ENCODE measurements around the gene HMOX1.

Gene HMOX1

DNA sequence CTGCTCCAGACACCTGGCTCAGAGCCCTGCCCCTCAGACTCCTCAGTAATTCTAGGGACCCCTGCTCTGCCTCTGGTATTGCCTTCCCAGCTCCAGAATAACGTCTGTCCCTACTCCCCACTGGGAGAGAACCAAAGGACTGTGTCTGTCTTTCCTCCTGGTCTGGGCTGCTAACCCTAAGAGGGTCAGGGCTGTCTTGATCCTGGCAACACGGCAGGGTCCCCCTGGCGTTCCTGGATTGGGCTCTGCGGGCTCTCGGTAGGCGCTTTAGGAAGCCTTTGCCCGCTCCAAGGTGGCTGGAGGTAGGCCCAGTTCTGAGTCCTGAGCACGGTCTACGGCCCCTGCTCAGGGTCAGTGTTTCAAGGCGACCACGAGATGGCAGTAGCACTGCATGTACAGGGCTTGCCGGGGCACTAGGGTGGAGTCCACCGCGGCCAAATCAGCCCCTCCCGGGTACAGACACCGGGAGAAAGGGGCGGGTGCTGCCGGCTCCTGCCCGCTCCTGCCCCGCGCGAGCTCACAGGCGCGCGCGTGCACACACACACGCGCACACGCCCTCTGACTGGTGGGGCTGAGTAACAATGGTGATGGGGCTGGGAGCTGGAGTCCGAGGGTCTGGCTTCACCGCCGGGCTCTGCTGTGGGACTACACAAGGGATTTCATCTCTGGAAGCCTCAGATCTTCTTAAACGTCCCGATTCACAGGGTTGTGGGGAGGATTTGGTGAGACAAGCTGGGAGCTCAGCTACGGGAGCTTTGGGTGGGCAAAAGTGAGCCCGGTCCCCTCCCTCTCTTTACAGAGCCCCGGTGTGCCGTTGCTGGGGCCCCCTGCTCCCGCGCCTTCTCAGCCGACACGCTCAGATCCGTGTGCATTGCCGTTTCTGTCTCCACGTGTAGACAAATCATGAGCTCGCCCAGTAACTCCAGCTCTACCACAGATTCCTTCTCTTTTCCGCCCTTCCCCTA lies 30.1 kb upstream of the HMOX1 start:
- TF ChIP-seq, protein P1, sequence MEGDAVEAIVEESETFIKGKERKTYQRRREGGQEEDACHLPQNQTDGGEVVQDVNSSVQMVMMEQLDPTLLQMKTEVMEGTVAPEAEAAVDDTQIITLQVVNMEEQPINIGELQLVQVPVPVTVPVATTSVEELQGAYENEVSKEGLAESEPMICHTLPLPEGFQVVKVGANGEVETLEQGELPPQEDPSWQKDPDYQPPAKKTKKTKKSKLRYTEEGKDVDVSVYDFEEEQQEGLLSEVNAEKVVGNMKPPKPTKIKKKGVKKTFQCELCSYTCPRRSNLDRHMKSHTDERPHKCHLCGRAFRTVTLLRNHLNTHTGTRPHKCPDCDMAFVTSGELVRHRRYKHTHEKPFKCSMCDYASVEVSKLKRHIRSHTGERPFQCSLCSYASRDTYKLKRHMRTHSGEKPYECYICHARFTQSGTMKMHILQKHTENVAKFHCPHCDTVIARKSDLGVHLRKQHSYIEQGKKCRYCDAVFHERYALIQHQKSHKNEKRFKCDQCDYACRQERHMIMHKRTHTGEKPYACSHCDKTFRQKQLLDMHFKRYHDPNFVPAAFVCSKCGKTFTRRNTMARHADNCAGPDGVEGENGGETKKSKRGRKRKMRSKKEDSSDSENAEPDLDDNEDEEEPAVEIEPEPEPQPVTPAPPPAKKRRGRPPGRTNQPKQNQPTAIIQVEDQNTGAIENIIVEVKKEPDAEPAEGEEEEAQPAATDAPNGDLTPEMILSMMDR (IDR thresholded peaks at IDR 0.05): peak; percentile 78
- peak overlapping the region; percentile 34 to 75 for H3K27ac ChIP-seq
- peak; percentile 95 for DNase-seq (ENCODE audit: low spot score)
- H3K4me3 ChIP-seq: peak overlapping the region; percentile 68

DNA sequence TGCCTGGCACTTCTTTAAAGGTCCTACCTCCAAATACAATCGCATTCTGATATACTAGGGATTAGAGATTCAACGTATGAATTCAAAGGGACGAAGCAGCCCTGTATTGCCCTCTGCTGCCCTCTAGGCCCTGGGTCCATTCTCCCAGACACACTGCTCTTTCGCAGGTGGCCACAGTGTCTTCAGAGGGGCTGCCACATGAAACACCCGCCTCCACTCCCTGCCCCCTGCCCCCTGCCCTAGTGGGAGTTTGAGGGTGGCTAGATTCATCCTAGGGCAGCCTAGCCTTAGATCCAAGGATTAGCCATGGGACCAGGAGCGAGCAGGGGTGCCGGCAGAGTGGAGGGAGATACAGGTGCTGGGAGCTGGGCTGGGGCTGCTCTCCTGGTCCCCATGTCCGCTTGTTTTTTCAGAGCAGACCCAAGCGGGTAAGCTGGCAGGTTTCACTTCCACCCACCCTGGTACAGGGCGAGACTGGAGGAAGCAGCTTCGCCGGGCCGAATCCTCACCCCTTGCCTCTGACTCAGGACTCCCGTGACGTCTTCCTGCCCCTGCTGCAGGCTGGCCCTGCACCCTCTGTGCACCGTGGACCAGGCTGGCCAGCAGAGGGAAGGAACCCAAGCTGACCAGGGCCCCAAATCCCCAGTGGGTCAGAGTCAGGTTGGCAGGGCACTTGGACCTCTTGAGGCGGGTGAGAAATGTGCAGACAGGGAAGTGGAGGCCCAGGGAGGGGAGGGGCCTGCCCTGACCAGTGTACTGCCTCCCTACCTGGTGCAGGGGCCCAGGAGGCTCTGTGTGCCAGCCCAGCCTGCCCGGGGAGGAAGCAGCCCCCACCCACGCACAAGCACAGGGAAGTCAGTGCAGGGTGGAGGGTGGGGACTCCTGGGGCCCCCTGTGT lies 28.4 kb upstream of the HMOX1 start:
- peak; percentile 87 for DNase-seq (ENCODE audit: low spot score)
- Histone ChIP-seq H3K27ac (peak overlapping the region; percentile 18 to 85), H3K4me3 (peak overlapping the region; percentile 54)
- TF ChIP-seq, protein P1 (IDR thresholded peaks at IDR 0.05): no peak

DNA sequence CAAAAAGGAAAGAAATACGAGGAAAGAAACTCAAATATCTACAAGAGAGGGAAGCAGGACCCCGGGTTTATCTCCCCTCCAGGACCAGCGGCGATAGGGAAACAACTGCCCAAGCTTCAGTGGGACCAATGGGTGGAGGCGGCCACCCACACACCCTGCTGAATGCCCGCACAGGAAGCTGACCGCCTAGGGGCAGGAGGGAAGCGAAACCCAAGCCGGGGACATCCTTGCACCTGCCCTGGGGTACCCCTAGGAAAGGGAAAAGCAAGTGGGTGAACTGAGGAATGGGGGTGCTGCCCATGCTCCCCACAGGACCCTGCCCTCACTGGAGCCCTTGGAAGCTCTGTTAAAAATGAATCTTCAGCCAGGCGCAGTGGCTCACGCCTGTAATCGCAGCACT lies 27.6 kb upstream of the HMOX1 start:
- H3K27ac ChIP-seq: peak overlapping the region in 1 of 2 donors; percentile 85
- DNase-seq (ENCODE audit: low spot score): no peak
- no peak overlapping the region for H3K4me3 ChIP-seq
- TF ChIP-seq, protein P1 (IDR thresholded peaks at IDR 0.05): no peak

DNA sequence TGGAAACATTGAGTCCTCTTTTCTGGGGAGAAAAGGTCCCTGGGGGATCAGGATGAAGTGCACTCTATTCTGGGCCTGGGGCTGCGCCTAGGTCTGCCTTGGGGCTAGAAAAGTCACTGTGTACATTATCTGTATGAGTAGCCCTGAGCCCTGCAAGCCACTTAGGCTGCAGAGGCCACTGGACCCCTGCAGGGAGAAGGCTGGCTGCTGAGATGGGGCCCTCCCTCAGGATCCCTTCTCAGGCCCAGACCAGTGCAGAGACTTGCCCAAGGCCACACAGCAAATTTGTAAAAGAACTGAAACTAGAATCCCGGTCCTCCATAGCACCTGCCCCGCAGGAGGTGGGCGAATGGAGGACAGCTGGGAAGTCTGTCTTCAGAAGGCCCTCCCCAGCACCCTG lies 26.8 kb upstream of the HMOX1 start:
- TF ChIP-seq, protein P1 (IDR thresholded peaks at IDR 0.05): no peak
- no peak for DNase-seq (ENCODE audit: low spot score)
- Histone ChIP-seq H3K27ac (peak overlapping the region in 1 of 2 donors; percentile 54), H3K4me3 (no peak overlapping the region)

DNA sequence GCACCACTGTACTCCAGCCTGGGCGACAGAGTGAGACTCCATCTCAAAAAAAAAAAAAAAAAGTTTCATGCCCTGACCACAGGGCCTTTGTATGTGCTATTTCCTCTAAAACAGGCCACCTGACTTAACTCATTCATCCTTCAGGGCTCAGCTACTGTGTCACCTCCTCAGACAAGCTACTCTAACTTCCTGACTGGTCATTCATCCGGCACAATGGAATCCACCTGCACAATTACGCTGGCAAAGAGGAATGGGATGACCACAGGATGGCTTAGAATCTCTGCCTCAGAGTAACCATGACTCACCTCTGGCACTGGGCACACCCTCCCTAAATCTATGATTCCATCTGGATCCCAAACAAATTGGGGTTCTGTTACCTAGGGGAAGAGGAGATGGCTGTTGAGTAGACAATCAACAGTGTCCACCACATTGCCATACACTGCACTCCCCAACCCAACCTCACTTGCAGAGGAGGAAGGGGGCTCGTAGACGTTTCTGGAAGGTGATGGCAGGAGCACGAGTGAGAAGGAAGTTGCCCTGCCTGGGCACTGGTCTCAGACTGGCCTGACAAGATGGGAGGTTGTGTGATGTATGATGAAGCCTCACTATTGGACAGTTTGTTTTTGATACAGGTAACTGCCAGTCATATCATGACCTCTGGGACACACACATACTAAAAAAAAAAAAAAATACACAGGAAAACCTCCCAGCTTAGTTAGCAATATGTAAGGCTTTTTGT lies 22.8 kb upstream of the HMOX1 start:
- no peak overlapping the region for H3K27ac ChIP-seq

More for the DNA sequence above, 22.8 kb upstream of the HMOX1 start:
- DNase-seq (ENCODE audit: low spot score): no peak
- H3K4me3 ChIP-seq: no peak overlapping the region
- TF ChIP-seq, protein P1 (IDR thresholded peaks at IDR 0.05): no peak

All from coronary artery (tissue), 2 donors.